ENCODE results near the gene ZNF205. TPM values are rescaled to one million over a fixed set of nuclear protein-coding genes. Genes with fewer than 3 reads are reported as not detected.

The ZNF205 gene
- total and polyA plus RNA-seq, 9 of the 15 experiments (the other 6 are each of a cell fraction or from before 2014, with no cell fraction given), result 2.4 to 11.8 (median 5.1) TPM; not detected in 2

GRCh38 chr16:3158510-3159314 lies 46.3 kb downstream of the ZNF205 start (continued):
- TF ChIP-seq SRSF1 (IDR thresholded peaks at IDR 0.05; ENCODE audit: low read depth, low read length) (no peak), MCM7 (IDR thresholded peaks at IDR 0.05) (no peak), ZNF232 (CRISPR knock-in tag; IDR thresholded peaks at IDR 0.05) (no peak), HMGXB4 (CRISPR knock-in tag; IDR thresholded peaks at IDR 0.05) (peak; percentile 79; the same call in 1 of the 2 replicates), SMARCA5 (IDR thresholded peaks at IDR 0.05) (no peak), ZNF316 (IDR thresholded peaks at IDR 0.05) (no peak), HNRNPUL1 (IDR thresholded peaks at IDR 0.05; ENCODE audit: low read length) (no peak), ZNF217 (CRISPR knock-in tag; IDR thresholded peaks at IDR 0.05) (no peak), KLF13 (tag; IDR thresholded peaks at IDR 0.05; ENCODE audit: borderline replicate concordance, low read depth) (no peak), ZBED1 (IDR thresholded peaks at IDR 0.05) (no peak), TCF15 (CRISPR knock-in tag; IDR thresholded peaks at IDR 0.05) (no peak), ZNF140 (CRISPR knock-in tag; IDR thresholded peaks at IDR 0.05) (no peak), MED1 (CRISPR knock-in tag; IDR thresholded peaks at IDR 0.05; ENCODE audit: borderline replicate concordance) (no peak), NCOA2 (IDR thresholded peaks at IDR 0.05; ENCODE audit: partially characterized antibody in 2 of 2) (no peak), ZNF592 (IDR thresholded peaks at IDR 0.05) (no peak), ZBTB43 (CRISPR knock-in tag; IDR thresholded peaks at IDR 0.05) (no peak), ZC3H4 (CRISPR knock-in tag; IDR thresholded peaks at IDR 0.05; ENCODE audit: borderline replicate concordance) (no peak), FUS (optimal IDR thresholded peaks at IDR 0.05; ENCODE audit: low read depth, low read length) (no peak), KLF10 (CRISPR knock-in tag; IDR thresholded peaks at IDR 0.05) (no peak), USF1 (CRISPR knock-in tag; IDR thresholded peaks at IDR 0.05) (no peak), ZBTB7A (IDR thresholded peaks at IDR 0.05; ENCODE audit: borderline replicate concordance, control insufficient read depth, low read depth, low read length) (peak; percentile 89; the same call in 1 of the 2 replicates)
